Keratinocyte (primary cell): ENCODE results near the gene POP4. TPM values are rescaled to one million over a fixed set of nuclear protein-coding genes. Genes with fewer than 3 reads are reported as not detected.

ENCODE experiments used
- DNase-seq: peaks from one replicate; pipeline ENCODE4 v3.0.0-alpha.2; 2011; ENCODE audit warnings: low read depth, missing footprints, low spot score
- FAIRE-seq: peaks from 2 replicates; lab custom pipeline; 2011; peaks lifted over from hg19 to GRCh38; lab: Jason Lieb, UNC
- H2AFZ ChIP-seq: 2 replicates; pipeline ENCODE4 v1.6.0; 2012; ENCODE audit warnings: low read length, control low read depth, inconsistent platforms; ENCODE audit not compliant: control insufficient read depth
- H3K27ac ChIP-seq: 2 replicates; pipeline ENCODE4 v1.5.1; 2011; ENCODE audit warnings: low read length; ENCODE audit not compliant: control insufficient read depth, insufficient read depth
- H3K27me3 ChIP-seq: 3 replicates; pipeline ENCODE4 v1.6.0; 2011; ENCODE audit warnings: low read length; ENCODE audit not compliant: control insufficient read depth, insufficient read depth; ENCODE audit errors: extremely low read depth
- H3K36me3 ChIP-seq, 2 experiments: 2 replicates in 1 of 2; 3 replicates in 1 of 2; pipeline ENCODE4 v1.5.1; 2011; ENCODE audit warnings: low read length in 2 of 2, mild to moderate bottlenecking in 1 of 2; ENCODE audit not compliant: control insufficient read depth in 2 of 2, insufficient read depth in 2 of 2; ENCODE audit errors: extremely low read depth in 1 of 2
- H3K4me1 ChIP-seq: 3 replicates; pipeline ENCODE4 v1.5.1; 2011; ENCODE audit warnings: low read length; ENCODE audit not compliant: control insufficient read depth, insufficient read depth; ENCODE audit errors: extremely low read depth
- H3K4me2 ChIP-seq: 3 replicates; pipeline ENCODE4 v1.6.0; 2011; ENCODE audit warnings: low read depth, low read length; ENCODE audit not compliant: control insufficient read depth, insufficient read depth; ENCODE audit errors: extremely low read depth
- H3K4me3 ChIP-seq, 3 experiments: fragments of 200-600 bp in 1 of 3; sonication (generic) in 1 of 3; 2 replicates in 2 of 3; 3 replicates in 1 of 3; pipeline ENCODE4 v1.5.1; 2011 to 2016; ENCODE audit warnings: low read length in 3 of 3, mild to moderate bottlenecking in 3 of 3, control low read depth in 2 of 3, inconsistent platforms in 1 of 3, low read depth in 1 of 3, mixed read lengths in 1 of 3, mixed run types in 1 of 3, moderate library complexity in 1 of 3; ENCODE audit not compliant: control insufficient read depth in 2 of 3, insufficient read depth in 2 of 3; ENCODE audit errors: extremely low read depth in 1 of 3
- H3K79me2 ChIP-seq: 2 replicates; pipeline ENCODE4 v1.6.0; 2012; ENCODE audit warnings: low read length; ENCODE audit not compliant: control insufficient read depth, insufficient read depth
- H3K9ac ChIP-seq: 3 replicates; pipeline ENCODE4 v1.6.0; 2011; ENCODE audit warnings: low read length; ENCODE audit not compliant: control insufficient read depth, insufficient read depth; ENCODE audit errors: extremely low read depth
- H3K9me1 ChIP-seq: 3 replicates; pipeline ENCODE4 v1.6.0; 2011; ENCODE audit warnings: low read length; ENCODE audit not compliant: control insufficient read depth, insufficient read depth; ENCODE audit errors: extremely low read depth
- H3K9me3 ChIP-seq: 2 replicates; pipeline ENCODE4 v1.5.1; 2012; ENCODE audit warnings: low read depth, low read length; ENCODE audit not compliant: control insufficient read depth
- H4K20me1 ChIP-seq: 3 replicates; pipeline ENCODE4 v1.6.0; 2011; ENCODE audit warnings: low read length; ENCODE audit not compliant: control insufficient read depth, insufficient read depth; ENCODE audit errors: extremely low read depth
- EZH2 ChIP-seq: IDR thresholded peaks from one replicate; pipeline ENCODE4 v1.6.1; 2012; ENCODE audit warnings: inconsistent platforms, mild to moderate bottlenecking, low read length, moderate library complexity
- dilution Hi-C: fragments of 300-500 bp; cut with MboI; formaldehyde crosslinking; loops from one replicate; pipeline ENCODE4 v1.7.0; 2020; ENCODE audit warnings: low sequenced_read_pairs; ENCODE audit not compliant: extremely low pct_ligation_motif_present
- polyA plus RNA-seq, 5 experiments: library from polyadenylated mRNA; depleted of rRNA in 3 of 5; stranded (reverse) in 3 of 5; stranded (forward) in 1 of 5; unstranded in 1 of 5; fragments of >200 nt; gene quantifications; 1 replicate in 1 of 5; 2 replicates in 3 of 5; 3 replicates in 1 of 5; pipeline versions ENCODE4 v1.2.1 to v1.2.3, GENCODE V29; 2011 to 2012; ENCODE audit warnings: missing spikeins in 2 of 5, low read depth in 1 of 5, low replicate concordance in 1 of 5
- TF ChIP-seq, protein P1 (sequence below), 3 experiments: IDR thresholded peaks in 1 of 3; conservative IDR thresholded peaks in 1 of 3; optimal IDR thresholded peaks in 1 of 3; 2 replicates in 2 of 3; 3 replicates in 1 of 3; pipeline versions ENCODE3 to v1.5.1; 2011; ENCODE audit warnings: low read length in 3 of 3, mild to moderate bottlenecking in 3 of 3, moderate library complexity in 2 of 3, control low read depth in 1 of 3, inconsistent platforms in 1 of 3; ENCODE audit not compliant: insufficient read depth in 2 of 3; ENCODE audit errors: extremely low read depth in 1 of 3

The POP4 gene
- polyA plus RNA-seq, 1 donor (not counting 4 experiments of a cell fraction or from before 2014, with no cell fraction given) = 104 TPM

GRCh38 chr19:29622166-29623070, 16.3 kb downstream of the POP4 start:
- no peak overlapping the region for H3K4me2 ChIP-seq
- H3K27me3 ChIP-seq = peaks cover 3% of the 10 kb centered on the region
- TF ChIP-seq EZH2 = no peak
- TF ChIP-seq, protein P1, sequence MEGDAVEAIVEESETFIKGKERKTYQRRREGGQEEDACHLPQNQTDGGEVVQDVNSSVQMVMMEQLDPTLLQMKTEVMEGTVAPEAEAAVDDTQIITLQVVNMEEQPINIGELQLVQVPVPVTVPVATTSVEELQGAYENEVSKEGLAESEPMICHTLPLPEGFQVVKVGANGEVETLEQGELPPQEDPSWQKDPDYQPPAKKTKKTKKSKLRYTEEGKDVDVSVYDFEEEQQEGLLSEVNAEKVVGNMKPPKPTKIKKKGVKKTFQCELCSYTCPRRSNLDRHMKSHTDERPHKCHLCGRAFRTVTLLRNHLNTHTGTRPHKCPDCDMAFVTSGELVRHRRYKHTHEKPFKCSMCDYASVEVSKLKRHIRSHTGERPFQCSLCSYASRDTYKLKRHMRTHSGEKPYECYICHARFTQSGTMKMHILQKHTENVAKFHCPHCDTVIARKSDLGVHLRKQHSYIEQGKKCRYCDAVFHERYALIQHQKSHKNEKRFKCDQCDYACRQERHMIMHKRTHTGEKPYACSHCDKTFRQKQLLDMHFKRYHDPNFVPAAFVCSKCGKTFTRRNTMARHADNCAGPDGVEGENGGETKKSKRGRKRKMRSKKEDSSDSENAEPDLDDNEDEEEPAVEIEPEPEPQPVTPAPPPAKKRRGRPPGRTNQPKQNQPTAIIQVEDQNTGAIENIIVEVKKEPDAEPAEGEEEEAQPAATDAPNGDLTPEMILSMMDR (optimal IDR thresholded peaks at IDR 0.05 in 1 of 3, IDR thresholded peaks at IDR 0.05 in 1 of 3, conservative IDR thresholded peaks at IDR 0.05 in 1 of 3; ENCODE audit: extremely low read depth in 1 of 3, insufficient read depth in 2 of 3, low read length in 3 of 3) = no peak
- H3K9ac ChIP-seq = no peak overlapping the region
- DNase-seq (no peak), FAIRE-seq (no peak)
- peaks cover 2% of the 10 kb centered on the region for H3K4me1 ChIP-seq
- dilution Hi-C loops = no loop called here
- no peaks in the 10 kb centered on the region for H3K79me2 ChIP-seq
- H3K27ac ChIP-seq = no peak overlapping the region
- H4K20me1 ChIP-seq = no peaks in the 10 kb centered on the region
- no peak overlapping the region for H3K4me3 ChIP-seq
- no peaks in the 10 kb centered on the region for H3K9me1 ChIP-seq
- H3K9me3 ChIP-seq = no peaks in the 10 kb centered on the region
- no peak overlapping the region for H2AFZ ChIP-seq
- no peaks in the 10 kb centered on the region for H3K36me3 ChIP-seq

DNA sequence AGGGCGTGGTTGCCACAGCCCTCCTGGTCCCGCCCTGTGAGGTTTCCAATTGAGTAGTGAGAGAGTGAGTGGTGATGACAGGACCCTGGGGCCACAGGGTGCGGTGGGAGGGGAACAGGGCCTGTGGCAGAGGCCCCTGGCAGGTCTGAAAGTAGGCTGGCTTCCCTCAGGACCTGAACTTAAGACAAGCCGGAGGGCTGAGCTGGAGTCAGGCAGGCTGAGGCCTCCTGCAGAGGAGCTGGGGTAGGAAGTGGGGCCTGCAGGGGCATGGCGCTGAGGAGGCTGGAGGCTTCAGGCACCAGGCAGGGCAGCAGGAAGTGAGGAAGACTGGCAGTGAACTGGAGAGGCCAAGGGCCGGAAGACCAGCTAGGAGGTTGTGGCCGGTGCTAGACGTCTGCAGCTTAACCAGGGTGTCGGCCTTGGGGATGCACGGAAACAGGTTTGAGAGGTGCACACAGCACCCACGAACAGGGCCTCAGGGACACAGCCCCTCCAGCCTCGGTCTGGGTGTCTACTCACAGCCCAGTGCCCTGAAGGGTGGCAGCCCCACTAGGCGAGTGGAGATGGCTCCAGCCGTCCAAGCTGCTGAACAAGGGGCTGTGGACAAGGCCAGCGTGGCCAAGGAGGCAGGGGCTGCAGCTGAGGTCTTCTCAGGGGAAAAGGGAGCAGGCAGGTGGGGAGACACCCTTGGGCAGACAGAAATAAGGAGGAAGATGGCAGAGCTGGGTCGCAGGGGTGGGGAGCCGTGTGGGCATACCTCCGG, 17.8 kb downstream of the POP4 start:
- no peaks in the 10 kb centered on the region for H3K9me1 ChIP-seq
- dilution Hi-C loops = no loop called here
- no peak overlapping the region for H3K27ac ChIP-seq

More for the DNA sequence above, 17.8 kb downstream of the POP4 start:
- Histone ChIP-seq H3K36me3 (no peaks in the 10 kb centered on the region), H2AFZ (no peak overlapping the region), H3K79me2 (no peaks in the 10 kb centered on the region), H4K20me1 (no peaks in the 10 kb centered on the region), H3K9me3 (no peaks in the 10 kb centered on the region), H3K9ac (no peak overlapping the region), H3K4me1 (peaks cover 2% of the 10 kb centered on the region), H3K4me3 (no peak overlapping the region), H3K4me2 (no peak overlapping the region), H3K27me3 (peaks cover 3% of the 10 kb centered on the region)
- no peak for TF ChIP-seq EZH2
- TF ChIP-seq, protein P1 (optimal IDR thresholded peaks at IDR 0.05 in 1 of 3, IDR thresholded peaks at IDR 0.05 in 1 of 3, conservative IDR thresholded peaks at IDR 0.05 in 1 of 3; ENCODE audit: extremely low read depth in 1 of 3, insufficient read depth in 2 of 3, low read length in 3 of 3) = no peak
- FAIRE-seq (no peak), DNase-seq (no peak)
